Ramos (cell line): ENCODE measurements around the gene RAB11B.
"Not testable (repeated sequence)": the region's sequence is repeated elsewhere in the genome, so short reads cannot be mapped to it uniquely, and the experiment has no call there.

Source experiments
- in situ Hi-C: fragments of 300-500 bp; cut with MboI; formaldehyde crosslinking; loops from one replicate; pipeline ENCODE4 v1.14.3; 2022; ENCODE audit warnings: low sequenced_read_pairs; ENCODE audit not compliant: unreplicated experiment

The RAB11B gene

GRCh38 chr19:8367327-8368001, 22.7 kb upstream of the RAB11B start:
- in situ Hi-C loops, result no loop called here

- in situ Hi-C loops, result no loop called here
Observed at GRCh38 chr19:8370176-8371010, 19.8 kb upstream of the RAB11B start.

- in situ Hi-C loops, result no loop called here
Observed at GRCh38 chr19:8371011-8371804, 19.0 kb upstream of the RAB11B start.

GRCh38 chr19:8373867-8374813, 16.0 kb upstream of the RAB11B start:
- in situ Hi-C loops, result no loop called here

- in situ Hi-C loops, result not testable (repeated sequence)
Observed at GRCh38 chr19:8375766-8376165, 14.4 kb upstream of the RAB11B start.

- in situ Hi-C loops, result not testable (repeated sequence)
Observed at GRCh38 chr19:8376373-8376974, 13.7 kb upstream of the RAB11B start.

GRCh38 chr19:8377598-8377997, 12.6 kb upstream of the RAB11B start:
- in situ Hi-C loops, result no loop called here

- in situ Hi-C loops, result not testable (repeated sequence)
Observed at GRCh38 chr19:8379156-8379891, 10.8 kb upstream of the RAB11B start.

- in situ Hi-C loops, result not testable (repeated sequence)
Observed at GRCh38 chr19:8384569-8384968, 5.6 kb upstream of the RAB11B start.

GRCh38 chr19:8385103-8385502, 5.1 kb upstream of the RAB11B start:
- in situ Hi-C loops, result not testable (repeated sequence)

GRCh38 chr19:8385566-8385965, 4.6 kb upstream of the RAB11B start:
- in situ Hi-C loops, result not testable (repeated sequence)

GRCh38 chr19:8386419-8386818, 3.7 kb upstream of the RAB11B start:
- in situ Hi-C loops, result not testable (repeated sequence)

- in situ Hi-C loops, result no loop called here
Observed at GRCh38 chr19:8386990-8387389, 3.2 kb upstream of the RAB11B start.

GRCh38 chr19:8387688-8388611, 2.2 kb upstream of the RAB11B start:
- in situ Hi-C loops, result no loop called here

GRCh38 chr19:8388612-8388958, 1.6 kb upstream of the RAB11B start:
- in situ Hi-C loops, result no loop called here

- in situ Hi-C loops, result no loop called here
Observed at GRCh38 chr19:8390617-8390981, 439 bp downstream of the RAB11B start.

- in situ Hi-C loops, result no loop called here
Observed at GRCh38 chr19:8391198-8392016, 1.2 kb downstream of the RAB11B start.
